ENCODE results near the gene SPRED2.

Gene SPRED2

DNA sequence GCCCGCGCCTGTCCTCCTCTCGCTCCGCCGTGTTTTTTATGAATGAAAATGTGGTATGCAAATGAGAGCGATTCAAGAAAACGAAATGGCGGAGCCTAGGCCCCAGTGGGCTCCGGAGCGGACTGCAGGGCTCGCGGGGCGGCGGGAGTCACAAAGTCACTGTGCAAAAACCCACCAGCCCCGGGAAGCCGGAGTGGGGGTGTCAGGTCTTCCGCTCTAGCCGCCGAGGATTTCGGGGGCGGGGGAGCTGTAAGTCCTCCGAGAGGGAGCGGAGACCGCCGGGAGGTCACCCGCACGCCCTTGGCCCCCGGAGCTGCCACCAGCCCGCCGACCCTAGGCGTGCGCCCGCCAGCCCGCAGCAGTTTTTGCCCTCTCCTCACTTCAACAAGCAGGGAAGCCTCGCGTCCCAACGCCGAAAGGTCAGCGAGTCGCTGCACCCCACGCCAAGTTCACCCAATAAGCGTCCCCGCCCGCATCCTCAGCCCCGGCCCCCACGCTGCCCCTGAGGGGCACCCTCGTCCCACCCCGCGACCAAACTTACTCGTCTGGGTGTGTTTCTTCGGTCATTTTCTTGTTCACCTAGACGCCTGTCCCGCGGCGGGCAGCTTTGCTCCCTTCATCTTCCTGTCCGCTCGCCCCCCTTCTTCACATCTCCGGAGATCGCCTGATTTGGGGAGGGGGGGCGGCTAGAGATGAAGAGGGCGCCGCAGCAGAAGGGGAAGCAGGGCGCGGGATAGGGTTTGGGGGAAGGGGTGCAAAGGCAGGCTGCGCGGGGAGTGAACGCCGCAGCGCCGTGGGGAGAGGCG lies 775 bp downstream of the SPRED2 start:
- TF ChIP-seq, protein P1, sequence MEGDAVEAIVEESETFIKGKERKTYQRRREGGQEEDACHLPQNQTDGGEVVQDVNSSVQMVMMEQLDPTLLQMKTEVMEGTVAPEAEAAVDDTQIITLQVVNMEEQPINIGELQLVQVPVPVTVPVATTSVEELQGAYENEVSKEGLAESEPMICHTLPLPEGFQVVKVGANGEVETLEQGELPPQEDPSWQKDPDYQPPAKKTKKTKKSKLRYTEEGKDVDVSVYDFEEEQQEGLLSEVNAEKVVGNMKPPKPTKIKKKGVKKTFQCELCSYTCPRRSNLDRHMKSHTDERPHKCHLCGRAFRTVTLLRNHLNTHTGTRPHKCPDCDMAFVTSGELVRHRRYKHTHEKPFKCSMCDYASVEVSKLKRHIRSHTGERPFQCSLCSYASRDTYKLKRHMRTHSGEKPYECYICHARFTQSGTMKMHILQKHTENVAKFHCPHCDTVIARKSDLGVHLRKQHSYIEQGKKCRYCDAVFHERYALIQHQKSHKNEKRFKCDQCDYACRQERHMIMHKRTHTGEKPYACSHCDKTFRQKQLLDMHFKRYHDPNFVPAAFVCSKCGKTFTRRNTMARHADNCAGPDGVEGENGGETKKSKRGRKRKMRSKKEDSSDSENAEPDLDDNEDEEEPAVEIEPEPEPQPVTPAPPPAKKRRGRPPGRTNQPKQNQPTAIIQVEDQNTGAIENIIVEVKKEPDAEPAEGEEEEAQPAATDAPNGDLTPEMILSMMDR (IDR thresholded peaks at IDR 0.05) = no peak

DNA sequence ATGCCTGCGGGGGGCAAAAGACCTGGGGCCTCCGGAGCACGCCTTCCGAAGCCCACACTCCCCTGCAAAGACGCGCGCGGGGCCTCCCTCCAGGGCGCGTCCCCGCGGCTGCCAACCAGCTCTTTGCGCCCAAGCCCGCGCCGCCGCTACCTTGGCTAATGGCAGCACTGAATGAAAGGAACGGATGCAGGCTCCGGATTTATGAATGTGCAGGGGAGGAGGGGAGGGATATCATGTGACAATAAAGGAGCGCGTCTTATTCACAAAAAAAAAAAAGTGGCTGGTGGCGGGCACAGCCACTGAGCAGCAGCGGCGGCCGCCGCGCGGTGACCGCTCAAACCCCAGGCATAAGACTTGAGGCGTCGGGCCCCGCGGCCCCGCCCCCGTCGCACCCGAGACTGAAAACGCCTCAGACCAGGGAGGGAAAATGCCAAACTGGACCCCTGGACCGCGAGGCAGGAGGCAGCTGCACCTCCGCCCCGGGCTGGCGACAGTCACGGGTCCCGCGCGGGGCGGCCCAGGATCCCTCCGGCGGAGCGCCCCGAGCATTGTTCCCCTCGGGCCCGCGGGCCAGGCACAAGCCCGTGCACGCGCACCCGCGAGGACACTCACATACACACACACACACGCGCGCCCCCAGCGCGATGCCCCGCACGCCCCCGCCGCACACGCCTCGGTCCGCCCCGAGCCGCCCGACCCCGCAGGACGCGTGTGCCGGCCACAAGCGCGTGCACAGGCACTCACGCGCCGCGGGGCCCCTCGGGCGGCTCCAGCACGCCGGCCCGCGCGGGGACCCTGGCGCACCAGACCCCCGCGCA lies 1.6 kb downstream of the SPRED2 start:
- TF ChIP-seq, protein P1 (IDR thresholded peaks at IDR 0.05) = no peak

GRCh38 chr2:65429786-65430602 lies 2.4 kb downstream of the SPRED2 start:
- TF ChIP-seq, protein P1 (IDR thresholded peaks at IDR 0.05) = no peak

GRCh38 chr2:65427532-65427931 lies 4.9 kb downstream of the SPRED2 start:
- TF ChIP-seq, protein P1 (IDR thresholded peaks at IDR 0.05) = no peak

GRCh38 chr2:65425276-65425675 lies 7.1 kb downstream of the SPRED2 start:
- TF ChIP-seq, protein P1 (IDR thresholded peaks at IDR 0.05) = no peak

DNA sequence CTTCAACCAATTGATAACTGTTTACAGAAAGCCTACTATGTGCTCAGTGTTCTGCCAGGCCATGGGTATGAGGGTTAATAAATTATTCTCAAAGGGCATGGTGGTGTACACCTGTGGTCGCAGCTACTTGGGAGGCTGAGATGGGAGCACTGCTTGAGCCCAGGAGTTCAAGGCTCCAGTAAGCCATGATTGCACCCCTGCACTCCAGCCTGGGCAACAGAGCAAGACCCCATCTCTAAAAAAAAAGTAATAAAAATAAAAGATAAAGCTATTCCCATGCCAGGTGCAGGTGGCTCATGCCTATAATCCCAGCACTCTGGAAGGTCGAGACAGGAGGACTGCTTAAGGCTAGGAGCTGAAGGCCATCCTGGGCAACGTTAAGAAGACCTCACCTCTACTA lies 8.0 kb downstream of the SPRED2 start:
- TF ChIP-seq, protein P1 (IDR thresholded peaks at IDR 0.05) = no peak

GRCh38 chr2:65421432-65421748 lies 11.0 kb downstream of the SPRED2 start:
- TF ChIP-seq, protein P1 (IDR thresholded peaks at IDR 0.05) = no peak

All from LNCAP (cell line).